ENCODE results near the gene CNIH3.

- no peak for TF ChIP-seq CTCF (conservative IDR thresholded peaks at IDR 0.05)
- no peak for TF ChIP-seq ZFX (IDR thresholded peaks at IDR 0.05)
Observed at GRCh38 chr1:224721000-224721399, 104.9 kb downstream of the CNIH3 start.

All from C4-2B (cell line).